K562 (cell line): Measurements from ENCODE around the gene ANO6. TPM values are rescaled to one million over a fixed set of nuclear protein-coding genes. Genes with fewer than 3 reads are reported as not detected.

ENCODE experiments used
- CHD1 ChIP-seq: fragments of 200-600 bp; sonication (generic); IDR thresholded peaks from one replicate; pipeline ENCODE4 v1.6.1; 2012; ENCODE audit warnings: mild to moderate bottlenecking, moderate library complexity, low read length, inconsistent platforms
- CREM ChIP-seq: IDR thresholded peaks from 2 replicates; pipeline ENCODE4 v1.6.1; 2014; ENCODE audit warnings: antibody characterized with exemption, low read depth
- ETV1 ChIP-seq: fragments of 450-650 bp; conservative IDR thresholded peaks from 2 replicates; pipeline ENCODE4 v1.6.1; 2016; ENCODE audit warnings: missing genetic modification characterization, control low read depth, low read depth, missing compliant biosample characterization
- FOXK2 ChIP-seq, 2 experiments: fragments of 450-650 bp; IDR thresholded peaks in 1 of 2; conservative IDR thresholded peaks in 1 of 2; 2 replicates each; pipeline ENCODE4 v1.6.1; 2016; ENCODE audit warnings: low read depth in 2 of 2, mild to moderate bottlenecking in 1 of 2
- KLF1 ChIP-seq: fragments of 450-650 bp; IDR thresholded peaks from 2 replicates; pipeline ENCODE4 v1.6.1; 2016; ENCODE audit warnings: missing genetic modification characterization, missing compliant biosample characterization
- MEIS2 ChIP-seq: fragments of 450-650 bp; IDR thresholded peaks from 2 replicates; pipeline ENCODE4 v1.6.1; 2014; ENCODE audit warnings: mild to moderate bottlenecking; ENCODE audit not compliant: partially characterized antibody
- RNF2 ChIP-seq: sonication (generic); IDR thresholded peaks from 2 replicates; pipeline ENCODE4 v1.6.1; 2016
- SOX6 ChIP-seq: fragments of 450-650 bp; IDR thresholded peaks from 2 replicates; pipeline ENCODE4 v1.6.1; 2014; ENCODE audit warnings: mild to moderate bottlenecking
- TAF9B ChIP-seq: fragments of 450-650 bp; IDR thresholded peaks from 2 replicates; pipeline ENCODE4 v1.6.1; 2018; ENCODE audit warnings: mild to moderate bottlenecking; ENCODE audit not compliant: partially characterized antibody
- TEAD4 ChIP-seq, 2 experiments: sonication (generic) in 1 of 2; formaldehyde crosslinking in 1 of 2; IDR thresholded peaks; 2 replicates each; pipeline versions ENCODE4 v1.6.1 to v1.8.0; 2012 to 2022; ENCODE audit warnings: borderline replicate concordance in 1 of 2, inconsistent platforms in 1 of 2, low read length in 1 of 2, mild to moderate bottlenecking in 1 of 2, missing genetic modification reagents in 1 of 2
- ZBTB40 ChIP-seq, 2 experiments: fragments of 450-650 bp in 1 of 2; sonication (generic) in 1 of 2; formaldehyde crosslinking in 1 of 2; IDR thresholded peaks; 2 replicates each; pipeline versions ENCODE4 v1.7.1 to v1.9.0; 2016 to 2022; ENCODE audit warnings: inconsistent platforms in 1 of 2, mild to moderate bottlenecking in 1 of 2, missing genetic modification reagents in 1 of 2
- ZNF408 ChIP-seq: fragments of 250-450 bp; sonication (Bioruptor Pico); IDR thresholded peaks from 2 replicates; pipeline ENCODE4 v1.4.0; 2020; ENCODE audit warnings: low read depth, mild to moderate bottlenecking, moderate library complexity
- polyA plus RNA-seq, 8 experiments: library from polyadenylated mRNA; depleted of rRNA in 4 of 8; stranded (reverse) in 5 of 8; unstranded in 3 of 8; fragments of >200 nt; fragmentation: Nextera tagmentation in 2 of 8; fragmentation: Illumina TruSeq in 1 of 8; extraction: Ambion mirVana in 2 of 8; extraction: Trizol in 1 of 8; gene quantifications; 2 replicates each; pipeline versions ENCODE4 v1.2.1 to v1.2.3, GENCODE V29; 2011 to 2014; ENCODE audit warnings: inconsistent platforms in 1 of 8, missing spikeins in 1 of 8
- total RNA-seq, 7 experiments: library from RNA; depleted of rRNA in 6 of 7; stranded (reverse); fragments of >200 nt in 6 of 7; fragmentation: Illumina TruSeq in 2 of 7; extraction: Trizol in 2 of 7; gene quantifications; 2 replicates each; pipeline versions ENCODE4 v1.2.1 to v1.2.3, GENCODE V29; 2011 to 2021; ENCODE audit warnings: low replicate concordance in 1 of 7
- TF ChIP-seq, protein P1 (sequence below): fragments of 250-450 bp; sonication (Bioruptor Pico); IDR thresholded peaks from 2 replicates; pipeline ENCODE4 v1.8.0; 2022; ENCODE audit warnings: moderate library complexity, mild to moderate bottlenecking, inconsistent platforms
- TF ChIP-seq, protein P2 (sequence below): fragments of 450-650 bp; IDR thresholded peaks from 2 replicates; pipeline ENCODE4 v1.6.1; 2018; ENCODE audit not compliant: partially characterized antibody

The ANO6 gene
- total and polyA plus RNA-seq, 9 of the 15 experiments (the other 6 are each of a cell fraction or from before 2014, with no cell fraction given): 3.5 to 24.7 (median 20.3) TPM

DNA sequence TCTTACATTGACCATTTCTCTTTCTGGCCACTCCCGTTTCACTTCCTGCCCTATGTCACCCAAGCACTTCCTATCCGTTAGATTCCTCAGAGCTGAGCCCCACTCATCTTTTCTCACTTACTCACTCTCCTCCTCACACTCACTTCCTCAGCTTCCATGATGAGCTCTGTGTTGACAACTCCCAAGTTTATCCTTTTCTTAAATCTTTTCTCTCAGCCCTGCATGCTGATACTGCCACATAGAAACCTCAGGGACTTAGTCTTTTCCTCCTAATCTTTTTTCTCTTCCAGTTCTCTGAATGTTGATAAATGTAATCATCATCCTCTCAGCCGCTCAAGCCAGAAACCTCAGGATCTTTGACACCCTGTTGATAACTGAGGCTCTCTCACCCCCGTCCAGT, 99.6 kb downstream of the ANO6 start (continued):
- TF ChIP-seq ZBTB40 (IDR thresholded peaks at IDR 0.05) (peak; percentile 50; the same call in 1 of the 2 replicates), ZBTB40 (CRISPR knock-in tag; IDR thresholded peaks at IDR 0.05) (no peak), KLF1 (tag) (no peak), ETV1 (no peak), ZNF408 (CRISPR knock-in tag) (no peak), CREM (0 out of 2 replicates have a peak, but pooled peaks have one; percentile 8), TEAD4 (IDR thresholded peaks at IDR 0.05; ENCODE audit: low read length) (peak; percentile 78), TEAD4 (CRISPR knock-in tag; IDR thresholded peaks at IDR 0.05; ENCODE audit: borderline replicate concordance) (no peak), TAF9B (peak; percentile 19), CHD1 (no peak), FOXK2 (conservative IDR thresholded peaks at IDR 0.05 in 1 of 2, IDR thresholded peaks at IDR 0.05 in 1 of 2; ENCODE audit: low read depth in 2 of 2) (peak; percentile 46 to 65; a peak in 3 of 4 replicates), MEIS2 (peak; percentile 43), RNF2 (no peak), SOX6 (peak; percentile 67)
- TF ChIP-seq, protein P1, sequence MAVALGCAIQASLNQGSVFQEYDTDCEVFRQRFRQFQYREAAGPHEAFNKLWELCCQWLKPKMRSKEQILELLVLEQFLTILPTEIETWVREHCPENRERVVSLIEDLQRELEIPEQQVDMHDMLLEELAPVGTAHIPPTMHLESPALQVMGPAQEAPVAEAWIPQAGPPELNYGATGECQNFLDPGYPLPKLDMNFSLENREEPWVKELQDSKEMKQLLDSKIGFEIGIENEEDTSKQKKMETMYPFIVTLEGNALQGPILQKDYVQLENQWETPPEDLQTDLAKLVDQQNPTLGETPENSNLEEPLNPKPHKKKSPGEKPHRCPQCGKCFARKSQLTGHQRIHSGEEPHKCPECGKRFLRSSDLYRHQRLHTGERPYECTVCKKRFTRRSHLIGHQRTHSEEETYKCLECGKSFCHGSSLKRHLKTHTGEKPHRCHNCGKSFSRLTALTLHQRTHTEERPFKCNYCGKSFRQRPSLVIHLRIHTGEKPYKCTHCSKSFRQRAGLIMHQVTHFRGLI (CRISPR knock-in tag): no peak
- TF ChIP-seq, protein P2, sequence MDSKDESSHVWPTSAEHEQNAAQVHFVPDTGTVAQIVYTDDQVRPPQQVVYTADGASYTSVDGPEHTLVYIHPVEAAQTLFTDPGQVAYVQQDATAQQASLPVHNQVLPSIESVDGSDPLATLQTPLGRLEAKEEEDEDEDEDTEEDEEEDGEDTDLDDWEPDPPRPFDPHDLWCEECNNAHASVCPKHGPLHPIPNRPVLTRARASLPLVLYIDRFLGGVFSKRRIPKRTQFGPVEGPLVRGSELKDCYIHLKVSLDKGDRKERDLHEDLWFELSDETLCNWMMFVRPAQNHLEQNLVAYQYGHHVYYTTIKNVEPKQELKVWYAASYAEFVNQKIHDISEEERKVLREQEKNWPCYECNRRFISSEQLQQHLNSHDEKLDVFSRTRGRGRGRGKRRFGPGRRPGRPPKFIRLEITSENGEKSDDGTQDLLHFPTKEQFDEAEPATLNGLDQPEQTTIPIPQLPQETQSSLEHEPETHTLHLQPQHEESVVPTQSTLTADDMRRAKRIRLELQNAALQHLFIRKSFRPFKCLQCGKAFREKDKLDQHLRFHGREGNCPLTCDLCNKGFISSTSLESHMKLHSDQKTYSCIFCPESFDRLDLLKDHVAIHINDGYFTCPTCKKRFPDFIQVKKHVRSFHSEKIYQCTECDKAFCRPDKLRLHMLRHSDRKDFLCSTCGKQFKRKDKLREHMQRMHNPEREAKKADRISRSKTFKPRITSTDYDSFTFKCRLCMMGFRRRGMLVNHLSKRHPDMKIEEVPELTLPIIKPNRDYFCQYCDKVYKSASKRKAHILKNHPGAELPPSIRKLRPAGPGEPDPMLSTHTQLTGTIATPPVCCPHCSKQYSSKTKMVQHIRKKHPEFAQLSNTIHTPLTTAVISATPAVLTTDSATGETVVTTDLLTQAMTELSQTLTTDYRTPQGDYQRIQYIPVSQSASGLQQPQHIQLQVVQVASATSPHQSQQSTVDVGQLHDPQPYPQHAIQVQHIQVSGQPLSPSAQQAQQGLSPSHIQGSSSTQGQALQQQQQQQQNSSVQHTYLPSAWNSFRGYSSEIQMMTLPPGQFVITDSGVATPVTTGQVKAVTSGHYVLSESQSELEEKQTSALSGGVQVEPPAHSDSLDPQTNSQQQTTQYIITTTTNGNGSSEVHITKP: peak; percentile 44
